Activated CD4-positive, CD25-positive, alpha-beta regulatory T cell treated with anti-CD3 and anti-CD28 coated beads, Interleukin-2, amount 50 U/mL, for 72 hours (primary cell): Measurements from ENCODE around the gene TFF3.

Source experiments
- DNase-seq: peaks from one replicate; pipeline ENCODE4 v3.0.0; 2021

Gene TFF3

GRCh38 chr21:42315296-42315891 is at the start of gene TFF3:
Gene TFF3, minus strand, starts transcription at chr21:42315409. Its CDS starts 35 bp downstream, at chr21:42315374.
- DNase-seq, result peak; percentile 23

GRCh38 chr21:42364304-42364865 is 49.2 kb upstream of the TFF3 start:
- no peak for DNase-seq

- no peak for DNase-seq
Measured at GRCh38 chr21:42363312-42363711, 48.1 kb upstream of the TFF3 start.

GRCh38 chr21:42362700-42363099 is 47.5 kb upstream of the TFF3 start:
- DNase-seq, result no peak

GRCh38 chr21:42362198-42362597 is 47.0 kb upstream of the TFF3 start:
- DNase-seq, result no peak

GRCh38 chr21:42361286-42361685 is 46.1 kb upstream of the TFF3 start:
- DNase-seq, result no peak

GRCh38 chr21:42360317-42360716 is 45.1 kb upstream of the TFF3 start:
- DNase-seq, result peak; percentile 45

- DNase-seq, result no peak
Measured at GRCh38 chr21:42358937-42359336, 43.7 kb upstream of the TFF3 start.

- DNase-seq, result no peak
Measured at GRCh38 chr21:42358261-42358660, 43.1 kb upstream of the TFF3 start.

GRCh38 chr21:42357307-42357706 is 42.1 kb upstream of the TFF3 start:
- no peak for DNase-seq

GRCh38 chr21:42356650-42357049 is 41.4 kb upstream of the TFF3 start:
- no peak for DNase-seq

GRCh38 chr21:42356046-42356445 is 40.8 kb upstream of the TFF3 start:
- DNase-seq, result no peak

GRCh38 chr21:42353623-42354022 is 38.4 kb upstream of the TFF3 start:
- DNase-seq, result no peak

GRCh38 chr21:42352441-42353095 is 37.4 kb upstream of the TFF3 start:
- no peak for DNase-seq

GRCh38 chr21:42351626-42352440 is 36.6 kb upstream of the TFF3 start:
- peak; percentile 13 for DNase-seq

GRCh38 chr21:42350927-42351426 is 35.8 kb upstream of the TFF3 start, which contains the start of gene TFF2:
Gene TFF2, minus strand, starts transcription at chr21:42350994. Its CDS starts 37 bp downstream, at chr21:42350957.
- peak; percentile 24 for DNase-seq

- DNase-seq, result peak; percentile 14
Measured at GRCh38 chr21:42350318-42350910, 35.2 kb upstream of the TFF3 start.

- DNase-seq, result peak; percentile 23
Measured at GRCh38 chr21:42349420-42350317, 34.5 kb upstream of the TFF3 start.

GRCh38 chr21:42348762-42349161 is 33.6 kb upstream of the TFF3 start:
- DNase-seq, result no peak

- DNase-seq, result peak; percentile 25
Measured at GRCh38 chr21:42347601-42348327, 32.6 kb upstream of the TFF3 start.
